Ascending aorta (tissue), 2 donors: ENCODE measurements around the gene TPST2. TPM values are rescaled to one million over a fixed set of nuclear protein-coding genes. Genes with fewer than 3 reads are reported as not detected.

Experiments
- DNase-seq, 2 donors: peaks; one replicate each; pipeline ENCODE4 v3.0.0-alpha.2; 2019; ENCODE audit warnings: low spot score in 2 of 2
- H3K27ac ChIP-seq, 2 donors: fragments of 200-600 bp; sonication (generic); one replicate each; pipeline ENCODE4 v1.5.1; 2016 to 2017; ENCODE audit warnings: mild to moderate bottlenecking in 1 of 2
- H3K27me3 ChIP-seq: fragments of 200-600 bp; sonication (generic); one replicate; pipeline ENCODE4 v1.5.1; 2017
- H3K36me3 ChIP-seq, 2 donors: fragments of 200-600 bp; sonication (generic); one replicate each; pipeline ENCODE4 v1.5.1; 2016
- H3K4me1 ChIP-seq, 2 donors: fragments of 200-600 bp; sonication (generic); one replicate each; pipeline ENCODE4 v1.5.1; 2016 to 2017; ENCODE audit warnings: mild to moderate bottlenecking in 1 of 2
- H3K4me3 ChIP-seq, 2 donors: fragments of 200-600 bp; sonication (generic); one replicate each; pipeline ENCODE4 v1.5.1; 2016 to 2017; ENCODE audit warnings: mild to moderate bottlenecking in 1 of 2
- H3K9me3 ChIP-seq, 2 donors: fragments of 200-600 bp; sonication (generic); one replicate each; pipeline ENCODE4 v1.5.1; 2016
- intact Hi-C: fragments of 100-400 bp; cut with DNase I; formaldehyde crosslinking; loops from one replicate; pipeline ENCODE4 v1.15.1; 2023
- total RNA-seq: library from RNA; depleted of rRNA; stranded (reverse); fragments of >200 nt; gene quantifications from one replicate; pipeline ENCODE4 v1.1.0, GENCODE V29; 2016
- TF ChIP-seq, protein P1 (sequence below), 3 experiments: fragments of 200-600 bp in 2 of 3; fragments of 450-650 bp in 1 of 3; sonication (generic) in 2 of 3; IDR thresholded peaks; one replicate each; pipeline ENCODE4 v1.5.1; 2016 to 2019; ENCODE audit warnings: antibody characterized with exemption in 3 of 3, mild to moderate bottlenecking in 1 of 3, moderate library complexity in 1 of 3

Gene TPST2
- total RNA-seq, 1 donor from 2014 or later = 251 TPM

DNA sequence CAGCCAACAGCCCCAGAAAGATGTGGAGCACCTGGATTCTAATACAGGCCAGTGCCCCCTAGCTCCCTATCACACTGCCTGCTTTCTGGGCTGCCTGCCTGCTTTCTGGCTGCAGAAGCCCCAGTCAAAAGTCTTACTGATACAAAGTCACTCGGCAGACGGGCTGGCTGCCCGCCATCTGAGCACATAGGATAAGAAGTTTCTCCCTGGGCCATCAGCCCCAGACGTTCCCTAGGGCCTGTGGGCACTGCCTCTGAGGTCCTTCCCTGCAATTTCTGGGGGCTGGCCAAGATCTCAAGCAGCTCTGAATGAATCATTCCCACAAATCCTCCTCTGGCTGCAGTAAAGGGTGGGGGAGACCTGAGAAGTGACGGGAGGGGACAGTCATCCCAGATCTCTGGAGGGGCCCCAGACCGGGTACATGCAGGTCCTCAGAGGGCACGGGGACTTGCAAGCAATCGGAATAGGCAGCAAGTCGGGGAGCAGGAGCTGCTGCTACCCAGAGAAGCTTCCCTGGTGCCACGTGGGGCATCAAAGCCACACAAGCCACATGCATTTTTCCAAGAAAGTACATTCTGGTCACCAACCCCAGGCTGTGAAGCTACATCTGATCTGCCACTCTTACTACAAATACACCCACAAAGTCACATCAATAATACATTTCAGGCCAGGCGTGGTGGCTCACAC lies 4.7 kb downstream of the TPST2 start:
- Histone ChIP-seq H3K4me1 (peaks cover 0 to 14% of the 10 kb centered on the region in 2 donors), H3K36me3 (peaks cover 0 to 2% of the 10 kb centered on the region in 2 donors), H3K9me3 (no peaks in the 10 kb centered on the region), H3K27ac (no peak overlapping the region), H3K4me3 (no peak overlapping the region), H3K27me3 (no peaks in the 10 kb centered on the region)
- peak in 1 of 2 donors; percentile 79 for DNase-seq
- intact Hi-C loops = no loop called here
- TF ChIP-seq, protein P1, sequence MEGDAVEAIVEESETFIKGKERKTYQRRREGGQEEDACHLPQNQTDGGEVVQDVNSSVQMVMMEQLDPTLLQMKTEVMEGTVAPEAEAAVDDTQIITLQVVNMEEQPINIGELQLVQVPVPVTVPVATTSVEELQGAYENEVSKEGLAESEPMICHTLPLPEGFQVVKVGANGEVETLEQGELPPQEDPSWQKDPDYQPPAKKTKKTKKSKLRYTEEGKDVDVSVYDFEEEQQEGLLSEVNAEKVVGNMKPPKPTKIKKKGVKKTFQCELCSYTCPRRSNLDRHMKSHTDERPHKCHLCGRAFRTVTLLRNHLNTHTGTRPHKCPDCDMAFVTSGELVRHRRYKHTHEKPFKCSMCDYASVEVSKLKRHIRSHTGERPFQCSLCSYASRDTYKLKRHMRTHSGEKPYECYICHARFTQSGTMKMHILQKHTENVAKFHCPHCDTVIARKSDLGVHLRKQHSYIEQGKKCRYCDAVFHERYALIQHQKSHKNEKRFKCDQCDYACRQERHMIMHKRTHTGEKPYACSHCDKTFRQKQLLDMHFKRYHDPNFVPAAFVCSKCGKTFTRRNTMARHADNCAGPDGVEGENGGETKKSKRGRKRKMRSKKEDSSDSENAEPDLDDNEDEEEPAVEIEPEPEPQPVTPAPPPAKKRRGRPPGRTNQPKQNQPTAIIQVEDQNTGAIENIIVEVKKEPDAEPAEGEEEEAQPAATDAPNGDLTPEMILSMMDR (IDR thresholded peaks at IDR 0.05) = no peak

DNA sequence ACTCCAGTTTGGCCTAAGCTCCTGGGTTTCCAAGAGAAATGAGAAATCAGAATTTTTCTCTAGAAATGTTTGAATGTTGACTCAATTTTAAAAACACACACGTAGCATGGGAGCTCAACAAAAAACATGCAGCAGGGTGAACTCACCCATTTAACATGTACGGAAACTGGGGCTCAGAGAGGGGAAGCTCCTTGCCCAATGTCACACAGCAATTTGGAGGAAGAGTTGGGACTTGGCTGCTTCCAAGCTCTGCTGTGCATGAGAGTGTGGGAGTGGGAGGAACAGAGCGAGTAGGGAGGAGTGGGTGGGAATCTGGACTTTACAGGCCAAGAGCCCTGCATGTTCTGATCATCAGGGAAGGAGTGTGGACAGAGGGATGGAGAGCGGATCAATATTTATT lies 5.9 kb downstream of the TPST2 start:
- Histone ChIP-seq H3K4me3 (no peak overlapping the region), H3K27ac (no peak overlapping the region), H3K36me3 (peaks cover 0 to 2% of the 10 kb centered on the region in 2 donors), H3K4me1 (peaks cover 0 to 9% of the 10 kb centered on the region in 2 donors), H3K9me3 (no peaks in the 10 kb centered on the region), H3K27me3 (no peaks in the 10 kb centered on the region)
- TF ChIP-seq, protein P1 (IDR thresholded peaks at IDR 0.05) = no peak
- no peak for DNase-seq
- intact Hi-C loops = no loop called here

DNA sequence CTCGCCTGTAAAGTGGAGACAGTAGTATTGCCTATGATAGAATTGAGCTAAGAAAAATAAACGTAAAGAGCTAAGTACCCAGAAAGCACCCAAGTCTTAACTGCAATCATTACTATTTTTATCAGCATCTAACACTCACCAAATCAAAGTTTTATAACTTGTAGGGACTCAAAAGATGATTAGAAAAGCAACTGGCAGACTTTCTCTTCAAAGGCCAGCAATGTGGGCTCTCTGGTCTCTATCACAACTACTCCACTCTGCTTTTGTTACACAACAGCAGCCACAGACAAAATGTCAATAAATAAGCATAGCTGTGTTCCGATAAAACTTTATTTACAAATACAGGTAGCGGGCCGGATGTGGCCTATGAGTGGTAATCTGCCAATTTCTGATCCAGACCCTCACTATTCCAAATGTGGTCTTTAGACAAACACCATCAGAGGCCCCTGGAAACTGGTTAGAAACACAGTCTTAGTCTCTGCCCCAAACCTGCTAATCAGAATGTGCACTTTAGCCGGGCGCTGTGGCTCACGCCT lies 8.2 kb downstream of the TPST2 start:
- TF ChIP-seq, protein P1 (IDR thresholded peaks at IDR 0.05) = no peak
- Histone ChIP-seq H3K4me3 (no peak overlapping the region), H3K27me3 (no peaks in the 10 kb centered on the region), H3K27ac (no peak overlapping the region), H3K36me3 (peaks cover 0 to 2% of the 10 kb centered on the region in 2 donors), H3K4me1 (peaks cover 0 to 5% of the 10 kb centered on the region in 2 donors), H3K9me3 (no peaks in the 10 kb centered on the region)
- intact Hi-C loops = no loop called here
- no peak for DNase-seq

DNA sequence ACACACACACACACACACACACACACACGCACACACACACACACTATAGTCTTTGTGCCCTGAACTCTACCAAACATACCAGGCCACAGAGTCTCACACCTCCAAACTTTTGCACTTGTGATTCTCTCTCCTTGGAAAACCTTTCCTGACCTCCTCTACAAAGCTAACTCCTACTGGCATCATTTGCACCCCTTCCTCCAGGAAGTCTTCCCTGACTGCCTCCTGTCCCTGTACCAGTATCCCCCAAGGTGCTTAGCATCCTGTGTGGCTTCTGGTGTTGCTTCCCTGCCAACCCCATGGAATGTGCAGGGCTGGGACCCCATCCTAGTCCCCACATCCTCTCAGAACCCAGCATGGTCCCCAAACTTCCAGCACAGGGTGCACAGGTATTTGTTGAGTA lies 8.9 kb downstream of the TPST2 start:
- H3K27ac ChIP-seq = no peak overlapping the region
- TF ChIP-seq, protein P1 (IDR thresholded peaks at IDR 0.05) = no peak
- no peaks in the 10 kb centered on the region for H3K27me3 ChIP-seq
- no peak for DNase-seq
- H3K9me3 ChIP-seq = no peaks in the 10 kb centered on the region
- peaks cover 0 to 2% of the 10 kb centered on the region in 2 donors for H3K36me3 ChIP-seq
- peaks cover 0 to 5% of the 10 kb centered on the region in 2 donors for H3K4me1 ChIP-seq
- intact Hi-C loops = no loop called here
- H3K4me3 ChIP-seq = no peak overlapping the region

DNA sequence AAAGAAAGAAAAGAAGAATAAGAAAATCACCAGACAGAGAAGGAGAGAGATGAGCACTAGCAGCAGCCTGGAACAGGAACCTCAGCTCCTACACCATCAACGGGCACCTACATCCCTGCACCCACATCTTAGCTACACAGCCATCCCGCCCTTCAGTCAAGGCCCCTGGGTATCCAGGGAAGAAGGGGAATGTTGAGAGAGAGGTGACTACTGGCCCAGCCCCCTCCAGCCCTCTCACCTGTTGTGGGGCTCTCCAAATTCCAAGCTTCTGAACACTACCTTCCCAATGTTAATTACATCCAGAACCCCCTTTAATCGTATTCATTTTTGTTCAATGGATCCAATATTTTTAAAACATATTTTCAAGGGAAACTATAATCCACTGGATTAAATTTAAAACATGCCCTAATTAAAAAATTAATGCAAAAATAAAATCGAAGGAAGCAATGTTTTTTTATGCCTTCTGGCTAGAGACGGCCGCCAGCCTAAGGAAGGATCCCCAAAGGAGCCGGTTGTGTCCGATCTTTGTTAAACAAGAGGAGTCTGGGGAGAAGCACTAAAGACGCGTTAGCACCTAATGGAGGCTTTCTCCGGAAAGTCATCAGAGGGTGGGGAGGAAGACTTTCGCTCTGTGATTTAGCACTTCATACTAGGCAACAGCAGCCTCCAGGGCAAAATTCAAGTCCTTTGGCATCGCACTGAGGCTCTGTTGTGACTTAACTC lies 9.5 kb downstream of the TPST2 start:
- intact Hi-C loops = no loop called here
- Histone ChIP-seq H3K36me3 (peaks cover 0 to 2% of the 10 kb centered on the region in 2 donors), H3K9me3 (no peaks in the 10 kb centered on the region), H3K27me3 (no peaks in the 10 kb centered on the region), H3K4me1 (peaks cover 0 to 5% of the 10 kb centered on the region in 2 donors), H3K27ac (no peak overlapping the region), H3K4me3 (no peak overlapping the region)
- TF ChIP-seq, protein P1 (IDR thresholded peaks at IDR 0.05) = no peak
- DNase-seq = no peak
